Ishikawa (cell line): ENCODE measurements around the gene PBX2.

Experiments used
- CEBPB ChIP-seq: IDR thresholded peaks from 2 replicates; pipeline ENCODE4 v1.6.1; 2012
- EGR1 ChIP-seq: IDR thresholded peaks from 2 replicates; pipeline ENCODE4 v1.6.1; 2012
- EP300 ChIP-seq: IDR thresholded peaks from 2 replicates; pipeline ENCODE4 v1.6.1; 2012; ENCODE audit warnings: borderline replicate concordance
- MAX ChIP-seq: IDR thresholded peaks from 2 replicates; pipeline ENCODE4 v1.6.1; 2012
- RAD21 ChIP-seq: IDR thresholded peaks from 2 replicates; pipeline ENCODE4 v1.6.1; 2012; ENCODE audit warnings: low read depth
- TAF1 ChIP-seq: IDR thresholded peaks from 2 replicates; pipeline ENCODE4 v1.6.1; 2012; ENCODE audit warnings: low read depth, mild to moderate bottlenecking
- TCF12 ChIP-seq: IDR thresholded peaks from 2 replicates; pipeline ENCODE4 v1.6.1; 2012; ENCODE audit warnings: low read depth
- TEAD4 ChIP-seq: IDR thresholded peaks from 2 replicates; pipeline ENCODE4 v1.6.1; 2012
- TF ChIP-seq, protein P1 (sequence below): IDR thresholded peaks from 2 replicates; pipeline ENCODE4 v1.6.1; 2012

- TF ChIP-seq, protein P1, sequence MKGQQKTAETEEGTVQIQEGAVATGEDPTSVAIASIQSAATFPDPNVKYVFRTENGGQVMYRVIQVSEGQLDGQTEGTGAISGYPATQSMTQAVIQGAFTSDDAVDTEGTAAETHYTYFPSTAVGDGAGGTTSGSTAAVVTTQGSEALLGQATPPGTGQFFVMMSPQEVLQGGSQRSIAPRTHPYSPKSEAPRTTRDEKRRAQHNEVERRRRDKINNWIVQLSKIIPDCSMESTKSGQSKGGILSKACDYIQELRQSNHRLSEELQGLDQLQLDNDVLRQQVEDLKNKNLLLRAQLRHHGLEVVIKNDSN, result no peak
- no peak for TF ChIP-seq TCF12
- no peak for TF ChIP-seq TEAD4
- TF ChIP-seq RAD21, result no peak
- no peak for TF ChIP-seq CEBPB
- TF ChIP-seq EGR1, result no peak
- TF ChIP-seq TAF1, result no peak
- no peak for TF ChIP-seq EP300
- no peak for TF ChIP-seq MAX
These were observed 36.4 kb upstream of the PBX2 start for GRCh38 chr6:32226434-32226833.
